HCT116 (cell line): ENCODE results near the gene SHC2. TPM values are rescaled to one million over a fixed set of nuclear protein-coding genes. Genes with fewer than 3 reads are reported as not detected.

Source experiments
- ATAC-seq: fragments of 200-7000 bp; cut with Tn5 transposase; 2 replicates; pipeline ENCODE4 v1.9.1; 2020; ENCODE audit warnings: mild to moderate bottlenecking, moderate library complexity
- BruUV-seq: library from RNA; stranded (reverse); fragments of 400-500 nt; replicated peaks from 2 replicates; lab custom pipeline; 2021; lab: Mats Ljungman, UMichigan
- CTCF ChIA-PET: fragments of 300-600 bp; sonication (Branson Sonifier 250); formaldehyde crosslinking; loops from one replicate; lab custom pipeline; 2021; ENCODE audit warnings: antibody characterized with exemption; lab: Charles Lee
- POLR2A ChIA-PET: fragments of 300-600, 350-600 bp; sonication (Branson Sonifier 250); formaldehyde crosslinking; loops from one replicate; lab custom pipeline; 2021; ENCODE audit warnings: antibody characterized with exemption; lab: Charles Lee
- RAD21 ChIA-PET, 2 experiments: fragments of 300-600 bp; sonication (Branson Sonifier 250); formaldehyde crosslinking; loops; one replicate each; lab custom pipeline; 2023; ENCODE audit warnings: low total read pairs in 2 of 2; ENCODE audit not compliant: uncharacterized antibody in 2 of 2, unreplicated experiment in 2 of 2, low non-redundant PET in 1 of 2; lab: Charles Lee
- DNase-seq: peaks from one replicate; pipeline ENCODE4 v3.0.0-alpha.2; 2010; ENCODE audit warnings: low read depth, low spot score
- H2AFZ ChIP-seq: fragments of 200-600 bp; shearing (Covaris generic), sonication (generic); 2 replicates; pipeline ENCODE4 v1.6.1; 2017; ENCODE audit warnings: low read depth, mixed run types, mixed read lengths, antibody characterized with exemption, low read length; ENCODE audit not compliant: poor library complexity, severe bottlenecking
- H3K27ac ChIP-seq: 2 replicates; pipeline ENCODE4 v1.5.1; 2012; ENCODE audit warnings: low read depth, low read length
- H3K27me3 ChIP-seq: fragments of 200-600 bp; sonication (generic); 2 replicates; pipeline ENCODE4 v1.6.1; 2016; ENCODE audit warnings: mixed run types, low read length, mixed read lengths; ENCODE audit not compliant: insufficient read depth
- H3K36me3 ChIP-seq, 2 experiments: fragments of 200-500 bp in 1 of 2; fragments of 200-600 bp in 1 of 2; sonication (Bioruptor generic) in 1 of 2; sonication (generic) in 1 of 2; 2 replicates each; pipeline versions ENCODE4 v1.5.1 to v1.6.1; 2014 to 2016; ENCODE audit warnings: low read length in 2 of 2, inconsistent platforms in 1 of 2, mixed read lengths in 1 of 2, mixed run types in 1 of 2; ENCODE audit not compliant: insufficient read depth in 2 of 2, control insufficient read depth in 1 of 2
- H3K4me1 ChIP-seq, 2 experiments: fragments of 200-600 bp in 1 of 2; sonication (generic) in 1 of 2; 2 replicates each; pipeline versions ENCODE4 v1.5.1 to v1.6.1; 2012 to 2017; ENCODE audit warnings: low read length in 2 of 2, inconsistent platforms in 1 of 2, mild to moderate bottlenecking in 1 of 2, mixed read lengths in 1 of 2, mixed run types in 1 of 2, moderate library complexity in 1 of 2; ENCODE audit not compliant: insufficient read depth in 2 of 2, control insufficient read depth in 1 of 2
- H3K4me2 ChIP-seq: fragments of 200-600 bp; sonication (generic); 2 replicates; pipeline ENCODE4 v1.6.1; 2017; ENCODE audit warnings: mixed run types, low read length, mixed read lengths
- H3K4me3 ChIP-seq, 2 experiments: fragments of 200-600 bp in 1 of 2; sonication (generic) in 1 of 2; replicated peaks in 1 of 2; 2 replicates each; pipeline ENCODE4 v1.5.1; 2011 to 2016; ENCODE audit warnings: low read length in 2 of 2, control low read depth in 1 of 2, low read depth in 1 of 2, mild to moderate bottlenecking in 1 of 2, mixed read lengths in 1 of 2, mixed run types in 1 of 2
- H3K79me2 ChIP-seq: fragments of 200-600 bp; sonication (generic); 2 replicates; pipeline ENCODE4 v1.6.1; 2017; ENCODE audit warnings: mild to moderate bottlenecking, mixed run types, low read length, moderate library complexity, mixed read lengths; ENCODE audit not compliant: insufficient read depth
- H3K9ac ChIP-seq: fragments of 200-600 bp; sonication (generic); 2 replicates; pipeline ENCODE4 v1.6.1; 2016; ENCODE audit warnings: low read length, mixed read lengths
- H3K9me2 ChIP-seq: fragments of 200-600 bp; sonication (generic), shearing (Covaris generic); 2 replicates; pipeline ENCODE4 v1.6.1; 2017; ENCODE audit warnings: mixed run types, mild to moderate bottlenecking, moderate library complexity; ENCODE audit not compliant: insufficient read depth
- H3K9me3 ChIP-seq, 2 experiments: fragments of 200-500 bp in 1 of 2; fragments of 200-600 bp in 1 of 2; sonication (Bioruptor generic) in 1 of 2; sonication (generic) in 1 of 2; 2 replicates each; pipeline ENCODE4 v1.6.1; 2014 to 2017; ENCODE audit warnings: low read length in 2 of 2, mixed read lengths in 2 of 2, inconsistent platforms in 1 of 2, low read depth in 1 of 2, mild to moderate bottlenecking in 1 of 2, mixed run types in 1 of 2, moderate library complexity in 1 of 2; ENCODE audit not compliant: control insufficient read depth in 1 of 2, insufficient read depth in 1 of 2
- H4K20me1 ChIP-seq: fragments of 200-600 bp; sonication (generic), shearing (Covaris generic); 2 replicates; pipeline ENCODE4 v1.6.1; 2017; ENCODE audit warnings: mixed run types, mild to moderate bottlenecking, moderate library complexity; ENCODE audit not compliant: insufficient read depth
- CEBPB ChIP-seq: IDR thresholded peaks from 2 replicates; pipeline ENCODE4 v1.6.1; 2012; ENCODE audit warnings: low read depth
- EGR1 ChIP-seq: IDR thresholded peaks from 2 replicates; pipeline ENCODE4 v1.6.1; 2012; ENCODE audit warnings: low read depth
- POLR2A ChIP-seq: IDR thresholded peaks from 2 replicates; pipeline ENCODE4 v1.7.0; 2011; ENCODE audit warnings: borderline replicate concordance; ENCODE audit not compliant: insufficient read depth, insufficient read length; ENCODE audit errors: extremely low read depth
- POLR2AphosphoS5 ChIP-seq: IDR thresholded peaks from 2 replicates; pipeline ENCODE4 v1.6.1; 2011; ENCODE audit warnings: mild to moderate bottlenecking, low read depth, low read length, moderate library complexity
- SP1 ChIP-seq: IDR thresholded peaks from 2 replicates; pipeline ENCODE4 v1.6.1; 2012; ENCODE audit warnings: low read depth
- YY1 ChIP-seq: IDR thresholded peaks from 2 replicates; pipeline ENCODE4 v1.6.1; 2011; ENCODE audit warnings: low read length, low read depth, moderate library complexity, mild to moderate bottlenecking; ENCODE audit not compliant: insufficient replicate concordance; ENCODE audit errors: extremely low read depth
- ZFX ChIP-seq: fragments of 450-650 bp; IDR thresholded peaks from 2 replicates; pipeline ENCODE4 v1.6.1; 2017
- ZNF274 ChIP-seq: fragments of 200-500 bp; sonication (Bioruptor generic); IDR thresholded peaks from 2 replicates; pipeline ENCODE4 v1.6.1; 2014; ENCODE audit warnings: mild to moderate bottlenecking, low read depth, low read length, inconsistent platforms
- intact Hi-C: fragments of 100-400 bp; cut with micrococcal nuclease; formaldehyde crosslinking; loops from 2 replicates; pipeline ENCODE4 v1.10.0; 2022
- total RNA-seq: library from RNA; stranded (reverse); gene quantifications from one replicate; pipeline ENCODE4 v1.2.1, GENCODE V29; 2021; ENCODE audit not compliant: unreplicated experiment

Gene SHC2
- total RNA-seq, 1 experiment from 2014 or later: 2.5 TPM

DNA sequence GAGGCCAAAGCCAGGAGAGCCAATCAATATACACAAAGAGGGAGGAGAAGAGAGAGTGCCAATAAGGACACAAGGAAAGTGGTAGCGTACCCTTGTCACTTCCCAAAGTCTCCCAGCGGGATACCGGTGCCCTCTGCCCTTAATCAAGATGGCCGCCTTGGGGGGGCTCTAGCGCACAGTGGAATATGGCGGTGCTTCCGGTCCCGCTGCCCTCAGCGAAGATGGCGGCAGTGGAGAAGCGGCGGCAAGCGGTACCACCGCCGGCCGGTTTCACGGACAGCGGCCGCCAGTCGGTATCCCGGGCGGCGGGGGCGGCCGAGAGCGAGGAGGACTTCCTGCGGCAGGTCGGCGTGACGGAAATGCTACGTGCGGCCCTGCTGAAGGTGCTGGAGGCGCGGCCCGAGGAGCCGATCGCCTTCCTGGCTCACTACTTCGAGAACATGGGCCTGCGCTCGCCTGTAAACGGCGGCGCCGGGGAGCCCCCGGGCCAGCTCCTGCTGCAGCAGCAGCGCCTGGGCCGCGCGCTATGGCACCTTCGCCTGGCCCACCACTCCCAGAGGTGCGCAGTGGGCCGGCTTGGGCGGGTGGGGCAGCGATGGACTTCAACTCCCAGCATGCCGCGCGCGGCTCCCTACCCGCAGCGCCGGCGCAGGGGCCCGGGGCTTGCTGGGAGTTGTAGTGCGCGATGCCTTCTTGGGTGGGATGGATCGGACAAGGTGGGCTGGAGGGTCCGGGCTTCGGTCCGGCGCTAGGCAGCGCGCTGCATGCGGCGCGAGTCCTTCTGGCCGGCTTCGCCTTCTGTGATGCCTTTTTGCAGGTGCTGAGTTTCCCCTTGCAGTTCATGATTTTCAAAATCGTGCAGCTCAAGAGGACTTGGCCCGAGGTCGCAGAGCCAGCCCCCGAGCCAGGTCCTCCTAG is 46.7 kb upstream of the SHC2 start, which contains the start of gene TPGS1:
TSS of gene TPGS1 (plus strand) at position 212 of the 918 bp plus-strand sequence. CDS start at position 222, 10 bp downstream.
- POLR2A ChIA-PET: interaction anchor here (0.8 to 1.5 kb wide), 4 partner anchors 9 to 25 kb away, joined by 3 to 5 read pairs (median 4); partner anchors contain the start of genes CDC34 and MADCAM1

More for the DNA sequence above, 46.7 kb upstream of the SHC2 start, which contains the start of gene TPGS1:
- no peak for TF ChIP-seq CEBPB
- peak; percentile 98 for TF ChIP-seq EGR1
- peak; percentile 64 for TF ChIP-seq POLR2AphosphoS5
- peak; percentile 100 for TF ChIP-seq YY1
- TF ChIP-seq POLR2A: peak; percentile 23
- TF ChIP-seq ZFX: peak; percentile 94
- TF ChIP-seq SP1: peak; percentile 37; the same call in 1 of the 2 replicates
- TF ChIP-seq ZNF274: no peak
- ChIA-PET CTCF (interaction anchor here (1.0 to 1.9 kb wide), 5 partner anchors 12 to 213 kb away, joined by 3 to 29 read pairs (median 4); partner anchors contain the start of gene MADCAM1), RAD21 (no interaction called here)
- peak; percentile 40 for DNase-seq
- H3K4me1 ChIP-seq: peaks cover 24 to 48% of the 10 kb centered on the region in 2 experiments
- no peaks in the 10 kb centered on the region for H3K27me3 ChIP-seq
- peak within 1 kb of the TSS; percentile 40 for H2AFZ ChIP-seq
- H4K20me1 ChIP-seq: no peaks in the 10 kb centered on the region
- H3K9me3 ChIP-seq: no peaks in the 10 kb centered on the region
- peak; percentile 63 for ATAC-seq
- H3K27ac ChIP-seq: peak within 1 kb of the TSS; percentile 91
- no peaks in the 10 kb centered on the region for H3K9me2 ChIP-seq
- intact Hi-C loops: loop anchor here (10.0 kb wide), 1 partner anchor 123 kb away; no protein-coding TSS in a partner anchor
- H3K9ac ChIP-seq: peak within 1 kb of the TSS; percentile 97
- BruUV-seq: no TSS peak
- H3K4me3 ChIP-seq: peak within 1 kb of the TSS; percentile 89 to 97
- H3K4me2 ChIP-seq: peak within 1 kb of the TSS; percentile 85
- peaks cover 11% of the 10 kb centered on the region; the same call in 1 of the 2 replicates for H3K79me2 ChIP-seq
- H3K36me3 ChIP-seq: peaks cover 0 to 5% of the 10 kb centered on the region in 2 experiments; a peak in 1 of 4 replicates
